Mononuclear cell (primary cell): ENCODE results near the gene TBC1D32. TPM values are rescaled to one million over a fixed set of nuclear protein-coding genes. Genes with fewer than 3 reads are reported as not detected.
"Not testable (repeated sequence)": the region's sequence is repeated elsewhere in the genome, so short reads cannot be mapped to it uniquely, and the experiment has no call there.

Source experiments
- H3K27me3 ChIP-seq: 2 replicates; pipeline ENCODE4 v1.6.0; 2011; ENCODE audit warnings: low read length, control low read depth; ENCODE audit not compliant: insufficient read depth
- H3K4me1 ChIP-seq: 2 replicates; pipeline ENCODE4 v1.5.1; 2011; ENCODE audit warnings: mild to moderate bottlenecking, low read length, control low read depth; ENCODE audit not compliant: insufficient read depth
- H3K4me3 ChIP-seq: 2 replicates; pipeline ENCODE4 v1.5.1; 2011; ENCODE audit warnings: mild to moderate bottlenecking, low read length, moderate library complexity
- H3K9me3 ChIP-seq: 2 replicates; pipeline ENCODE4 v1.5.1; 2011; ENCODE audit warnings: low read depth, mild to moderate bottlenecking, control low read depth, low read length
- total RNA-seq: library from RNA; depleted of rRNA; stranded (reverse); fragments of >200 nt; gene quantifications from one replicate; pipeline ENCODE4 v1.2.3, GENCODE V29; 2012

The TBC1D32 gene
- total RNA-seq, 1 donor: 13.4 TPM

DNA sequence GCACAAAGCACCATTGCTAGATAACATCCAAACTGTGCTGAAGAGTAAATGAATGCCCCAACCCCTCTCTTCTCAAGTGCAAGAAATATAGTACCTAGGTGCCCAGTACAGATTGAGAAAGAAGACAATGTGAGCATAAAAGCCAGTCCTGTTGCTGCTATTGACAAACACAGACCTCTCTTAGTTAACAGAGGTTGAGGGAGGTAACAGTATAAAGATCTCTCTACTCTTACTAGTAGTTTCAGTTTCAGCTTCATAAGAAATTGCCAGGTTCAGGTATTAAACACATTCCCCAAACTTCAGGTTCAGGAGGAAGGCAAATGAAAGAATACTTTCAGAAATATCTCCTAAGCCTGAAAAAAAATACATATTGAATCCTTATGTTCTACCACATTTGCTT, 31.4 kb downstream of the TBC1D32 start:
- no peaks in the 10 kb centered on the region for H3K27me3 ChIP-seq
- H3K9me3 ChIP-seq: no peaks in the 10 kb centered on the region
- H3K4me1 ChIP-seq: no peaks in the 10 kb centered on the region
- H3K4me3 ChIP-seq: no peak overlapping the region

DNA sequence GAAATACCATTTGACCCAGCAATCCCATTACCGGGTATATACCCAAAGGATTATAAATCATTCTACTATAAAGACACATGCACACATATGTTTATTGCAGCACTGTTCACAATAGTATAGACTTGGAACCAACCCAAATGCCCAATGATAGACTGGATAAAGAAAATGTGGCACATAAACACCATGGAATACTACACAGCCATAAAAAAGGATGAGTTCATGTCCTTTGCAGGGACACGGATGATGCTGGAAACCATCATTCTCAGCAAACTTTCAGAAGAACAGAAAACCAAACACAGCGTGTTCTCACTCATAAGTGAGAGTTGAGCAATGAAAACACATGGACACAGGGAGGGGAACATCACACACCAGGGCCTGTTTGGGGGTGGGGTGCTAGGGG, 33.1 kb downstream of the TBC1D32 start:
- not testable (repeated sequence) for H3K4me1 ChIP-seq, H3K27me3 ChIP-seq, H3K9me3 ChIP-seq, H3K4me3 ChIP-seq

DNA sequence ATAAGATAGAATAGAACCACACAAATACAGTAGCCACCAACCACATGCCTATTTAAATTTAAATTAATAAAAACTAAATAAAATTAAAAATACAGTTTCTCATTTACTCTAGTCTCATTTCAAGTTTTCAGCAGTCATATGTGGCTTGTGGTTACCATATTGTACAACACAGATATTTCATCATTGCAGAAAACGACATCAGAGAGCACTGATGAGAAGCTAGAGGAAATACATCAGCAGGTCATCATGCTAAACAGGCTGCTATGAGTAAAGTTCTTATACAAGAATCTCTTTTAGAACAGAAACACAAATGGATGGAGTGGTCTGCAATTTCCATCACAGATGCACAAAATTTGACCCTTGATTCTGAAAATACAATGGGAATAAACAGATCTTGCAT, 36.6 kb downstream of the TBC1D32 start:
- H3K4me1 ChIP-seq: no peaks in the 10 kb centered on the region
- H3K9me3 ChIP-seq: no peaks in the 10 kb centered on the region
- H3K4me3 ChIP-seq: no peak overlapping the region
- no peaks in the 10 kb centered on the region for H3K27me3 ChIP-seq

GRCh38 chr6:121285041-121285440, 49.2 kb downstream of the TBC1D32 start:
- no peak overlapping the region for H3K4me3 ChIP-seq
- H3K9me3 ChIP-seq: no peaks in the 10 kb centered on the region
- H3K27me3 ChIP-seq: no peaks in the 10 kb centered on the region
- no peaks in the 10 kb centered on the region for H3K4me1 ChIP-seq

- Histone ChIP-seq H3K27me3 (no peaks in the 10 kb centered on the region), H3K4me3 (no peak overlapping the region), H3K4me1 (no peaks in the 10 kb centered on the region), H3K9me3 (no peaks in the 10 kb centered on the region)
These were observed 59.5 kb downstream of the TBC1D32 start for GRCh38 chr6:121274666-121275295.

DNA sequence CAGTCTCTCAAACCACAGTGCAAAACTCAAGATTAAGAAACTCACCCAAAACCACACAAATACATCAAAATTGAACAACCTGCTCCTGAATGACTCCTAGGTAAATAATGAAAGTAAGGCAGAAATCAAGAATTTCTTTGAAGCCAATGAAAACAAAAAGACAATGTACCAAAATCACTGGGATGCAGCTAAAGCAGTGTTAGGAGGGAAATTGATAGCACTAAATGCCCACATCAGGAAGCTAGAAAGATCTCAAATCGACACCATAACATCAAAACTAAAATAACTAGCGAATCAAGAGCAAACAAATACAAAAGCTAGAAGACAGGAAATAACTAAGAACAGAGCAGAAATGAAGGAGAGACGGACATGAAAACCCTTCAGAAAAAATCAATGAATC, 70.5 kb downstream of the TBC1D32 start:
- Histone ChIP-seq H3K4me3 (no peak overlapping the region), H3K4me1 (no peaks in the 10 kb centered on the region), H3K27me3 (no peaks in the 10 kb centered on the region), H3K9me3 (peaks cover 15% of the 10 kb centered on the region)

- Histone ChIP-seq H3K4me1 (no peaks in the 10 kb centered on the region), H3K9me3 (peaks cover 11% of the 10 kb centered on the region), H3K4me3 (no peak overlapping the region), H3K27me3 (no peaks in the 10 kb centered on the region)
These were observed 73.6 kb downstream of the TBC1D32 start for GRCh38 chr6:121260651-121261102.

GRCh38 chr6:121247386-121247785, 86.9 kb downstream of the TBC1D32 start:
- no peaks in the 10 kb centered on the region for H3K27me3 ChIP-seq
- H3K4me3 ChIP-seq: no peak overlapping the region
- no peaks in the 10 kb centered on the region for H3K4me1 ChIP-seq

GRCh38 chr6:121242386-121242785, 91.9 kb downstream of the TBC1D32 start:
- Histone ChIP-seq H3K9me3 (peaks cover 12% of the 10 kb centered on the region), H3K27me3 (no peaks in the 10 kb centered on the region), H3K4me3 (no peak overlapping the region), H3K4me1 (no peaks in the 10 kb centered on the region)

More at GRCh38 chr6:121247386-121247785, 86.9 kb downstream of the TBC1D32 start:
- H3K9me3 ChIP-seq: peaks cover 27% of the 10 kb centered on the region

DNA sequence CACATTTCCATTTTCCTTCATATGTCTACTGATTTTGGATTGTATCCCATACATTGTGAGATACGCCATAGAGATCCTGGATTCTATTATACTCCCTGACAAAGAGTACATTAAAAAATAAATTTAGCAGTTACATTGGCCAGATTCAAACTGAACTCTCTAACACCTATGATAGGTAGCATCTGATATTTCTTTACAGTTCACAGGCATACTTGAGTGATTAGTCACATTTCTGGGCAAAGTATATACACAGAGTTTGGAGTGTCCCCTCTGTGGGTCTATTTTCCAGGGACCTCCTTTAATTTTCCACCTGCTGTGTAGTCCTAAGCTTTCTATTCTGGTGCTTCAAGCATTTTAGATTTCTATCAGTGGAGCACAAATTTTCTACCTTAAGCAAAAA, 96.4 kb downstream of the TBC1D32 start:
- no peaks in the 10 kb centered on the region for H3K27me3 ChIP-seq
- no peaks in the 10 kb centered on the region for H3K4me1 ChIP-seq
- H3K4me3 ChIP-seq: no peak overlapping the region
- no peaks in the 10 kb centered on the region for H3K9me3 ChIP-seq

- Histone ChIP-seq H3K4me1 (no peaks in the 10 kb centered on the region), H3K4me3 (no peak overlapping the region), H3K27me3 (no peaks in the 10 kb centered on the region), H3K9me3 (no peaks in the 10 kb centered on the region)
These were observed 97.3 kb downstream of the TBC1D32 start for GRCh38 chr6:121236984-121237383.

DNA sequence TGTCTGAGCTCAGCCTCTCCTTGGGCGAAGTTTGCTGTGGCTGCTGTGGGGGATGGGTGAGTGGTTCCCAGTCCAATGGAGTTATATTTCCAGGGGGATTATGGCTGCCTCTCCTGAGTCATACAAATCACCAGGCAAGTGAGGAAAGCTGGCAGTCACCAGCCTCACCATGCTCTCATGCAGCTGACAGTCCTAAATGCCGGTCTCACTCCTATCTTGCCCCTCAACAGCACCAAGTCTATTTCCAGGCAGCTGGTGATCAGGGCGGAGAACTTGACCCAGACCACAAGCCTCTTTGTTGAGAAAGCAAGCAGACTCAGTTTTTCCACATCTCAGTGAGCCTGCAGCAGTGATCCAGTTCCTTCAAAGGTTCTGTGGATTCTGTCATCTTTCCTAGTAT, 98.9 kb downstream of the TBC1D32 start:
- no peaks in the 10 kb centered on the region for H3K4me1 ChIP-seq
- H3K4me3 ChIP-seq: no peak overlapping the region
- H3K9me3 ChIP-seq: no peaks in the 10 kb centered on the region
- H3K27me3 ChIP-seq: no peaks in the 10 kb centered on the region

GRCh38 chr6:121223930-121224329, 110.3 kb downstream of the TBC1D32 start:
- no peaks in the 10 kb centered on the region for H3K27me3 ChIP-seq
- no peak overlapping the region for H3K4me3 ChIP-seq
- no peaks in the 10 kb centered on the region for H3K4me1 ChIP-seq
- no peaks in the 10 kb centered on the region for H3K9me3 ChIP-seq

DNA sequence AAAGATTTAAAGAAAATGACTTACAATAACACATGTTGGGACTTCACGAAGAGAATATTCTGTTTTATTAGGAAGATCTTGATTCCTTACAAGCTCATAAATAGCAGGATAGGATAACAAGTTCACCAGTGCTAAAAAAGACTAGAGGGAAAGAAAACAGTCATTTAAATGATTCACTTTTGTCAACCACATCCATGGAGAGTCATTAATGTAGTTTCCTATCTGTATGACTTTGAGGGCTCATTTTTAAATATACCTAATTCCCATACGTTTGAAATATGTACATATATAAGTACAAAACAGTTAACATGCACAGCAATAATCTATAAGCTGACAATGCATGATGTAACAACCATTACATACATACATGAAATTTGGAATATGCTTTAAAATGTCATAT, 111.1 kb downstream of the TBC1D32 start:
- H3K9me3 ChIP-seq: no peaks in the 10 kb centered on the region
- no peaks in the 10 kb centered on the region for H3K27me3 ChIP-seq
- no peak overlapping the region for H3K4me3 ChIP-seq
- no peaks in the 10 kb centered on the region for H3K4me1 ChIP-seq

GRCh38 chr6:121222656-121223055, 111.6 kb downstream of the TBC1D32 start:
- H3K27me3 ChIP-seq: no peaks in the 10 kb centered on the region
- no peaks in the 10 kb centered on the region for H3K9me3 ChIP-seq
- H3K4me3 ChIP-seq: no peak overlapping the region
- H3K4me1 ChIP-seq: no peaks in the 10 kb centered on the region

DNA sequence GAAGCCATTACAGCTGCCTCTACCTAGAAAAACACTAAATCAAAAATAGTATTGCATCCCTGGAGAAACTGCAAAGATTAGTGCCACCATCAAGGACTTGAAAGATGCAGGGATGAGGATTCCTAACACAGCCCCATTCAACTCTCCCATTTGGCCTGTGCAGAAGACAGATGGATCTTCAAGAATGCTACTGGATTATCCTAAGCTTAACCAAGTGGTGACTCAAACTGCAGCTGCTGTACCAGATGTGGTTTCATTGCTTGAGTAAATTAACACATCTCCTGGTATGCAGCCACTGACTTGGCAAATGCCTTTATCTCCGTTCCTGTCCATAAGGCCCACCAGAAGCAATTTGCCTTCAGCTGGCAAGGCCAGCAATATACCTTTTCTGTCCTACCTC, 117.4 kb downstream of the TBC1D32 start:
- Histone ChIP-seq H3K9me3 (peaks cover 9% of the 10 kb centered on the region), H3K4me1 (no peaks in the 10 kb centered on the region), H3K4me3 (no peak overlapping the region), H3K27me3 (no peaks in the 10 kb centered on the region)
